ENCODE results near the gene TLE2.

TLE2 gene

GRCh38 chr19:2950286-2951124 lies 78.6 kb downstream of the TLE2 start:
- peak; percentile 100 for DNase-seq (ENCODE audit: low read depth in 2 of 2)

GRCh38 chr19:2949939-2950285 lies 79.2 kb downstream of the TLE2 start:
- DNase-seq (ENCODE audit: low read depth in 2 of 2): no peak

Measured in stimulated activated CD8-positive, alpha-beta memory T cell treated with anti-CD3 and anti-CD28 coated beads, Interleukin-7, amount 100 ng/mL, for 1 hour (primary cell).